Measurements from ENCODE around the gene ARL15. TPM values are rescaled to one million over a fixed set of nuclear protein-coding genes. Genes with fewer than 3 reads are reported as not detected.

ARL15 gene
- polyA plus RNA-seq, 2 donors: 4.0 to 7.8 TPM

GRCh38 chr5:54120473-54120872, 189.9 kb downstream of the ARL15 start:
- no peaks in the 10 kb centered on the region for H3K27me3 ChIP-seq (ENCODE audit: control insufficient read depth in 1 of 2, insufficient read depth in 2 of 2, low read length in 2 of 2)

GRCh38 chr5:54117957-54118356, 192.4 kb downstream of the ARL15 start:
- no peak overlapping the region for H3K27ac ChIP-seq (ENCODE audit: low read depth in 2 of 2, low read length in 1 of 2)
- no peaks in the 10 kb centered on the region for H3K36me3 ChIP-seq (ENCODE audit: control insufficient read depth in 2 of 2, insufficient read depth in 2 of 2, low read length in 1 of 2)
- H3K27me3 ChIP-seq (ENCODE audit: control insufficient read depth in 1 of 2, insufficient read depth in 2 of 2, low read length in 2 of 2): no peaks in the 10 kb centered on the region
- H3K4me1 ChIP-seq (ENCODE audit: control insufficient read depth in 2 of 2, insufficient read depth in 2 of 2, low read length in 1 of 2): no peaks in the 10 kb centered on the region
- 89 to 90% methylated on average over 2 of the region's 2 CpGs for WGBS, 2 donors
- no peak overlapping the region for H3K4me3 ChIP-seq (ENCODE audit: low read depth in 1 of 2, low read length in 2 of 2)
- no peaks in the 10 kb centered on the region for H3K9me3 ChIP-seq (ENCODE audit: control insufficient read depth in 2 of 2, insufficient read depth in 1 of 2, low read depth in 1 of 2, low read length in 1 of 2)

More at GRCh38 chr5:54120473-54120872, 189.9 kb downstream of the ARL15 start:
- Histone ChIP-seq H3K36me3 (ENCODE audit: control insufficient read depth in 2 of 2, insufficient read depth in 2 of 2, low read length in 1 of 2) (no peaks in the 10 kb centered on the region), H3K9me3 (ENCODE audit: control insufficient read depth in 2 of 2, insufficient read depth in 1 of 2, low read depth in 1 of 2, low read length in 1 of 2) (no peaks in the 10 kb centered on the region), H3K27ac (ENCODE audit: low read depth in 2 of 2, low read length in 1 of 2) (no peak overlapping the region), H3K4me1 (ENCODE audit: control insufficient read depth in 2 of 2, insufficient read depth in 2 of 2, low read length in 1 of 2) (no peaks in the 10 kb centered on the region), H3K4me3 (ENCODE audit: low read depth in 1 of 2, low read length in 2 of 2) (no peak overlapping the region)
- 93 to 97% methylated on average over 2 of the region's 2 CpGs for WGBS, 2 donors

DNA sequence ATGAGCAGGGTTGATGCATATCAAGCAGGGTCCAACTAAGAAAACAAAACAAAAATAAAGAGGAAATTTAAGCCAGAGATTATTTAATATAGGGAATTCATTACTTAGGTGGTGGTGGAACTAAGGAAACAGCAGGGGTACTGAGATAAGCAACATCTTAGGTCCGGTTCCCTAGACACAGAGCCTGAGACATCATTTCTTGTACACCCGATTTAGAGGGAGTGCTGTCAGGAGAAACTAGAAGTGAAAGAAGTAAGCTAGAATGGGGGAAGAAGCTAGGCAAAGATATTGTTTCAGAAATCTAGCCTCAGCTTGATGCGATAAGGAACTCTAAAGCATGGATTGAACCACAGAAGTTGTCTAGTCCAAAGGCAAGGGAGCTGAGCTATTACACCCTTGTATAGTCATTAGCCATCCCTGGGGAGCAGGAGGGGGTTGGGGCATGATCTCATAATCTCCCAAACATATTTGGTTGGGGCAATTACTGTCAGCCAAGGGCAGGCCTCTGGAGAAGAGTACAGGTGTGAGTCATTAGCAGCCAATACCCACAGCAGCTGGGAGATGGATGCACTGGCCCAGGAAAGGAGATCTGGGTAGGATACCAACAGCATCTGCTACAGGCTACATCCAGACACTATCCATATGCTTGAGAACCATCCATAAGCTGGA, 194.5 kb downstream of the ARL15 start:
- Histone ChIP-seq H3K27ac (ENCODE audit: low read depth in 2 of 2, low read length in 1 of 2) (no peak overlapping the region), H3K4me1 (ENCODE audit: control insufficient read depth in 2 of 2, insufficient read depth in 2 of 2, low read length in 1 of 2) (no peaks in the 10 kb centered on the region), H3K27me3 (ENCODE audit: control insufficient read depth in 1 of 2, insufficient read depth in 2 of 2, low read length in 2 of 2) (no peaks in the 10 kb centered on the region), H3K4me3 (ENCODE audit: low read depth in 1 of 2, low read length in 2 of 2) (no peak overlapping the region), H3K36me3 (ENCODE audit: control insufficient read depth in 2 of 2, insufficient read depth in 2 of 2, low read length in 1 of 2) (no peaks in the 10 kb centered on the region), H3K9me3 (ENCODE audit: control insufficient read depth in 2 of 2, insufficient read depth in 1 of 2, low read depth in 1 of 2, low read length in 1 of 2) (no peaks in the 10 kb centered on the region)
- WGBS, 2 donors: 90% methylated on average over 3 of the region's 3 CpGs

- no peaks in the 10 kb centered on the region for H3K9me3 ChIP-seq (ENCODE audit: control insufficient read depth in 2 of 2, insufficient read depth in 1 of 2, low read depth in 1 of 2, low read length in 1 of 2)
- no peaks in the 10 kb centered on the region for H3K27me3 ChIP-seq (ENCODE audit: control insufficient read depth in 1 of 2, insufficient read depth in 2 of 2, low read length in 2 of 2)
- H3K4me1 ChIP-seq (ENCODE audit: control insufficient read depth in 2 of 2, insufficient read depth in 2 of 2, low read length in 1 of 2): no peaks in the 10 kb centered on the region
- H3K4me3 ChIP-seq (ENCODE audit: low read depth in 1 of 2, low read length in 2 of 2): no peak overlapping the region
- H3K27ac ChIP-seq (ENCODE audit: low read depth in 2 of 2, low read length in 1 of 2): no peak overlapping the region
- H3K36me3 ChIP-seq (ENCODE audit: control insufficient read depth in 2 of 2, insufficient read depth in 2 of 2, low read length in 1 of 2): no peaks in the 10 kb centered on the region
- 76 to 77% methylated on average over 5 of the region's 5 CpGs for WGBS, 2 donors
Measured at GRCh38 chr5:54113060-54113459, 197.3 kb downstream of the ARL15 start.

DNA sequence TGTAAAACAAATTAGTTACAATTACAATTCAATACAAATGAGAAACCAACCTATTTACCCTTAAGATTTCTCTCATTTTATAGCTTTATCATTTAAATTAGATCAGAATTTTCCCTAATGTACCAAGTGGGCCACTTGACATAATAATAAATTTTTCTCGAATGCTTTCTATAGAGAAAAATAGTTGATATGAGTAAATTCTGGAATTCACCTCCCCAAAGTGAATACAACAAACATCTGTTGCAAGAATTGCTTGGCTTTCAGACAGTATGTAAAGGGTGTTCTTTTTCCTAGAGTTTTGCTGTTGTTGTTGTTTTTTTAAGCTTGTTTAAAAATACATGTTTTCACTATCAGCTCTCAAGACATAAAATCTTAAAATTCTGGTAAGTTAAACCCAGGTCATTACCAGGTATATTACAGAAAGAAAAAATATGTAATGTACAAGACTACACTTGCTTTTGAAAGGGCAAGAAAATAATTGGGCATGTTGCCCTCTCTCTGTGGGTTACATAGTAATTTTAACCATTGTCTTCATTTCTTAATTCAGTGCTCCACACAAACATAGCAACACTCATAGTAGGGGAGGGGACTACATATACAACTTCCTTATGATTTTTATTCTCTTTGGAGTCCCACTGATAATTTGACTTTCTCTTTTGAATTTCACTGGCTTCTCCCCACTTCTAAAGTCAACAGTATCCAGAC, 200.6 kb downstream of the ARL15 start:
- Histone ChIP-seq H3K36me3 (ENCODE audit: control insufficient read depth in 2 of 2, insufficient read depth in 2 of 2, low read length in 1 of 2) (no peaks in the 10 kb centered on the region), H3K27ac (ENCODE audit: low read depth in 2 of 2, low read length in 1 of 2) (no peak overlapping the region), H3K27me3 (ENCODE audit: control insufficient read depth in 1 of 2, insufficient read depth in 2 of 2, low read length in 2 of 2) (no peaks in the 10 kb centered on the region), H3K4me1 (ENCODE audit: control insufficient read depth in 2 of 2, insufficient read depth in 2 of 2, low read length in 1 of 2) (no peaks in the 10 kb centered on the region), H3K4me3 (ENCODE audit: low read depth in 1 of 2, low read length in 2 of 2) (no peak overlapping the region), H3K9me3 (ENCODE audit: control insufficient read depth in 2 of 2, insufficient read depth in 1 of 2, low read depth in 1 of 2, low read length in 1 of 2) (no peaks in the 10 kb centered on the region)
- 55 to 62% methylated on average over 1 of the region's 1 CpG for WGBS, 2 donors

DNA sequence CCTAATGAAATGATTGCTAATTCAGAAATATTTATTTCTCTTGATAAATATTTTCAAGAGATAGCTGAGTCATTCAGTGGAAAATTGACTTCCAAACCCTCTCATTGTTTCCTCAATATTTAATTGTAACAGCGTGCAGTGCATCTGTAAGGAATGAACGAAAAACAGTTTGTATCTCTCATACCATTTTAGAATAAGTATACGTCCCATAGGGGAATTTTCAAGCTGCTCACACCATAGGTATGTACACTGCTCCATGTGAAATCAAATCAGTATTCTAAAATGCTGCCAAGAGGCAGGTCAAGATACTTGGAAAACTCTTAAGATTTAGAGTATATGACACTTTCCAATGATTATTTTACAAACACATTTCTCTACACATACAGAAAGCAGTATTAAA, 202.2 kb downstream of the ARL15 start:
- Histone ChIP-seq H3K9me3 (ENCODE audit: control insufficient read depth in 2 of 2, insufficient read depth in 1 of 2, low read depth in 1 of 2, low read length in 1 of 2) (no peaks in the 10 kb centered on the region), H3K27me3 (ENCODE audit: control insufficient read depth in 1 of 2, insufficient read depth in 2 of 2, low read length in 2 of 2) (no peaks in the 10 kb centered on the region), H3K4me1 (ENCODE audit: control insufficient read depth in 2 of 2, insufficient read depth in 2 of 2, low read length in 1 of 2) (no peaks in the 10 kb centered on the region), H3K36me3 (ENCODE audit: control insufficient read depth in 2 of 2, insufficient read depth in 2 of 2, low read length in 1 of 2) (no peaks in the 10 kb centered on the region), H3K4me3 (ENCODE audit: low read depth in 1 of 2, low read length in 2 of 2) (no peak overlapping the region), H3K27ac (ENCODE audit: low read depth in 2 of 2, low read length in 1 of 2) (no peak overlapping the region)
- 86 to 90% methylated on average over 3 of the region's 3 CpGs for WGBS, 2 donors

DNA sequence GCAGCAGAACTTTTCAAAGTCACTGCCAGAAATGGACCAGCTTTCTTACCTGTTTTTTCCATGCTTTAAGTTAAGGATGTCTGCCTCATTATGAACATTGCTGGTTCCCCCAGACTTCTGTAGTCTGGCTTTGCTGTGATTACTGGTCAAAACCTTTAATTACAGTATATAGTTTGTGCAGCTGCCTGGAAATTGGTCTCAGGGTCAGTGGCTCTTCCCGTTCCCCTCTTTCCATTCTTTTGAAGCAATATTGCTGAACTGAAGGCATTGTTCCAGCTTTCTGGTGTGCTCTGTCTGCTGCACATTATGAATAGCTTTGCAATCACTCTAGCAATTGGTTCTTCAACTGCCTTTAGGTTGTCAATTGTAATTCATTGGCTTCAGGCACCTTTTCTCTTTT, 206.5 kb downstream of the ARL15 start:
- no peak overlapping the region for H3K27ac ChIP-seq (ENCODE audit: low read depth in 2 of 2, low read length in 1 of 2)
- H3K9me3 ChIP-seq (ENCODE audit: control insufficient read depth in 2 of 2, insufficient read depth in 1 of 2, low read depth in 1 of 2, low read length in 1 of 2): no peaks in the 10 kb centered on the region
- no peaks in the 10 kb centered on the region for H3K27me3 ChIP-seq (ENCODE audit: control insufficient read depth in 1 of 2, insufficient read depth in 2 of 2, low read length in 2 of 2)
- 54 to 57% methylated on average over 1 of the region's 1 CpG for WGBS, 2 donors
- H3K4me3 ChIP-seq (ENCODE audit: low read depth in 1 of 2, low read length in 2 of 2): no peak overlapping the region
- H3K4me1 ChIP-seq (ENCODE audit: control insufficient read depth in 2 of 2, insufficient read depth in 2 of 2, low read length in 1 of 2): no peaks in the 10 kb centered on the region
- H3K36me3 ChIP-seq (ENCODE audit: control insufficient read depth in 2 of 2, insufficient read depth in 2 of 2, low read length in 1 of 2): no peaks in the 10 kb centered on the region

- Histone ChIP-seq H3K27me3 (ENCODE audit: control insufficient read depth in 1 of 2, insufficient read depth in 2 of 2, low read length in 2 of 2) (no peaks in the 10 kb centered on the region), H3K36me3 (ENCODE audit: control insufficient read depth in 2 of 2, insufficient read depth in 2 of 2, low read length in 1 of 2) (no peaks in the 10 kb centered on the region), H3K4me1 (ENCODE audit: control insufficient read depth in 2 of 2, insufficient read depth in 2 of 2, low read length in 1 of 2) (no peaks in the 10 kb centered on the region), H3K9me3 (ENCODE audit: control insufficient read depth in 2 of 2, insufficient read depth in 1 of 2, low read depth in 1 of 2, low read length in 1 of 2) (no peaks in the 10 kb centered on the region), H3K4me3 (ENCODE audit: low read depth in 1 of 2, low read length in 2 of 2) (no peak overlapping the region), H3K27ac (ENCODE audit: low read depth in 2 of 2, low read length in 1 of 2) (no peak overlapping the region)
- WGBS, 2 donors: 91 to 95% methylated on average over 9 of the region's 9 CpGs
Measured at GRCh38 chr5:54098267-54098666, 212.1 kb downstream of the ARL15 start.

DNA sequence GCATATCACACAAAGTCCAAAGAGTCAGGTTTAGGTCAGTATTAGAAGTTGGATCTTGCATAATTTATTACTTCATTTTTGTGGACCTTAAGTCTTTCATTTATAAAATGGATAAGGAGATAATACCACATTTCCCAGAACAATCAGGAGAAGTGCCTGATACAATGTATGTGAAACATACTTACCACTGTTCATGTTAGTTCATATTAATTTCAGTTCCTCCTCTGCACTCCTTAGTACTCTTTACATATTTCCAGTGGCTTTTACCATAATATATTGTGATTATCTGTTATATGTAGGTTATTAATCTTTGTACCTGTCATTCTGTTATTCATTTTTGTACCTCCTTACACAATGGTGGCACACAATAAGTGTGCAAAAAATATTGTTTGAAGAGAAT, 214.4 kb downstream of the ARL15 start:
- H3K36me3 ChIP-seq (ENCODE audit: control insufficient read depth in 2 of 2, insufficient read depth in 2 of 2, low read length in 1 of 2): no peaks in the 10 kb centered on the region
- H3K4me1 ChIP-seq (ENCODE audit: control insufficient read depth in 2 of 2, insufficient read depth in 2 of 2, low read length in 1 of 2): no peaks in the 10 kb centered on the region
- no peaks in the 10 kb centered on the region for H3K9me3 ChIP-seq (ENCODE audit: control insufficient read depth in 2 of 2, insufficient read depth in 1 of 2, low read depth in 1 of 2, low read length in 1 of 2)
- no peaks in the 10 kb centered on the region for H3K27me3 ChIP-seq (ENCODE audit: control insufficient read depth in 1 of 2, insufficient read depth in 2 of 2, low read length in 2 of 2)
- no peak overlapping the region for H3K27ac ChIP-seq (ENCODE audit: low read depth in 2 of 2, low read length in 1 of 2)
- no peak overlapping the region for H3K4me3 ChIP-seq (ENCODE audit: low read depth in 1 of 2, low read length in 2 of 2)

GRCh38 chr5:54094706-54095105, 215.7 kb downstream of the ARL15 start:
- H3K27me3 ChIP-seq (ENCODE audit: control insufficient read depth in 1 of 2, insufficient read depth in 2 of 2, low read length in 2 of 2): no peaks in the 10 kb centered on the region
- no peak overlapping the region for H3K4me3 ChIP-seq (ENCODE audit: low read depth in 1 of 2, low read length in 2 of 2)
- 94 to 95% methylated on average over 2 of the region's 2 CpGs for WGBS, 2 donors
- no peaks in the 10 kb centered on the region for H3K4me1 ChIP-seq (ENCODE audit: control insufficient read depth in 2 of 2, insufficient read depth in 2 of 2, low read length in 1 of 2)
- no peaks in the 10 kb centered on the region for H3K9me3 ChIP-seq (ENCODE audit: control insufficient read depth in 2 of 2, insufficient read depth in 1 of 2, low read depth in 1 of 2, low read length in 1 of 2)
- H3K27ac ChIP-seq (ENCODE audit: low read depth in 2 of 2, low read length in 1 of 2): no peak overlapping the region
- no peaks in the 10 kb centered on the region for H3K36me3 ChIP-seq (ENCODE audit: control insufficient read depth in 2 of 2, insufficient read depth in 2 of 2, low read length in 1 of 2)

All from esophagus (tissue), 2 donors.